Activated naive CD4-positive, alpha-beta T cell treated with anti-CD3 and anti-CD28 coated beads for 36 hours (primary cell): Measurements from ENCODE around the gene UBE2F. TPM values are rescaled to one million over a fixed set of nuclear protein-coding genes. Genes with fewer than 3 reads are reported as not detected.
A peak's percentile ranks its signal among the peaks of the same experiment; 100 is the strongest.

Source experiments
- CTCF ChIA-PET: fragments of 350-600 bp; sonication (Branson Sonifier 250); formaldehyde crosslinking; loops from one replicate; lab custom pipeline; 2021; ENCODE audit warnings: antibody characterized with exemption; lab: Charles Lee
- DNase-seq: peaks from one replicate; pipeline ENCODE4 v3.0.0-alpha.2; 2020
- H3K27ac Mint-ChIP-seq: one replicate; pipeline ENCODE4 v1.8.0; 2021; ENCODE audit warnings: mild to moderate bottlenecking, mixed read lengths
- H3K27me3 Mint-ChIP-seq: one replicate; pipeline ENCODE4 v1.8.0; 2021; ENCODE audit warnings: low read depth, mixed read lengths
- H3K36me3 Mint-ChIP-seq: one replicate; pipeline ENCODE4 v1.8.0; 2021; ENCODE audit warnings: low read depth, mixed read lengths
- H3K4me1 Mint-ChIP-seq: one replicate; pipeline ENCODE4 v1.8.0; 2021; ENCODE audit warnings: low read depth, mixed read lengths
- H3K4me3 Mint-ChIP-seq: one replicate; pipeline ENCODE4 v1.8.0; 2021; ENCODE audit warnings: mild to moderate bottlenecking, moderate library complexity, mixed read lengths
- H3K9me3 Mint-ChIP-seq: one replicate; pipeline ENCODE4 v1.8.0; 2021; ENCODE audit warnings: mixed read lengths
- intact Hi-C: fragments of 100-400 bp; cut with micrococcal nuclease; formaldehyde crosslinking; loops from one replicate; pipeline ENCODE4 v1.15.1; 2023
- total RNA-seq, 2 experiments: library from RNA; stranded (reverse); gene quantifications; one replicate each; pipeline ENCODE4 v1.2.3, GENCODE V29; 2021

Gene UBE2F
- total RNA-seq, 2 experiments from 2014 or later: 43.4 to 45.5 TPM

DNA sequence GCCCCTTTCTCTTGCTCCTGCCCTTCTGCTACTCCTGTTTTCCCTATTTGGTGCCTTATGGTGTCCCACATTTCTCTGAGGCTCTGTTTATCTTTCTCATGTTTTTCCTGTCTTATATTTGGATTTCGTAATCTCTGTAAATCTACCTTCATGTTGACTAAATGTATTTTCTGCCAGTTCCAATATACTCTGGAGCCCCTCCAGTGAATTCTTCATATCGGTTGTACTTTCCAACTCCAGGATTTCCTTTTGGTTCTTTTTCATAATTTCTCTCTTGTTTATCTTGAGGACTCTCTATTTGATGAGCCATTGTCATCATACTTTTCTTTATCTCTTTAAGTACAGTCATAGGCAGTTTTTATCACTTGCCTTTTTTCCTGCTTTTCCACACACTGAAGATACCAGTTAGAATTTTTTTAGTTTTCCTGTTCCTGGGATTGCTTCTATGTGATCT, 113.1 kb downstream of the UBE2F start:
- no peak for DNase-seq
- H3K4me3 Mint-ChIP-seq: no peak overlapping the region
- CTCF ChIA-PET: no interaction called here
- intact Hi-C loops: no loop called here
- H3K36me3 Mint-ChIP-seq: peaks cover 63% of the 10 kb centered on the region
- peaks cover 7% of the 10 kb centered on the region for H3K4me1 Mint-ChIP-seq
- no peaks in the 10 kb centered on the region for H3K27me3 Mint-ChIP-seq
- H3K9me3 Mint-ChIP-seq: no peaks in the 10 kb centered on the region
- no peak overlapping the region for H3K27ac Mint-ChIP-seq

DNA sequence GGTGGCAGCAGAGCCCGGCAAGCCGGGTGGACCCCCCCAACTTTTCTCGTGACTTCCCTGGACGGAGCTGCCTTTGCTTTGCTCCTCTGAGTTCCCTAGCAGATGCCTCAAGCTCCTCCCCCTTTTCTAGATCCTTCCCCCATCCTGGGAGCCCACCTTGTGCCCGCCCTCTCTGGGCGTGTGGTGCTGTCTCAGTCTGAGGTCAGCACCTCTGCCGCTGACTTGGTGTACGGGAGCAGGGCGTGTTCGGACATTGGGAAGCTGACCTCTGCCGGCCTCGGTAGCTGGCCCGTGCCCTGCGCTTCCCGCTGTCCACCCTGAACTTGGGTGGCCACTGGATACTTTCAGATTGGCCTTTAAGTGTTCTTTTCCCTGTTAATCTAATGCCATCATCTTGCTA, 113.7 kb downstream of the UBE2F start:
- CTCF ChIA-PET: no interaction called here
- H3K27ac Mint-ChIP-seq: no peak overlapping the region
- no peaks in the 10 kb centered on the region for H3K27me3 Mint-ChIP-seq
- no peak for DNase-seq
- H3K9me3 Mint-ChIP-seq: no peaks in the 10 kb centered on the region
- intact Hi-C loops: no loop called here
- peaks cover 63% of the 10 kb centered on the region for H3K36me3 Mint-ChIP-seq
- H3K4me3 Mint-ChIP-seq: no peak overlapping the region
- peaks cover 4% of the 10 kb centered on the region for H3K4me1 Mint-ChIP-seq

DNA sequence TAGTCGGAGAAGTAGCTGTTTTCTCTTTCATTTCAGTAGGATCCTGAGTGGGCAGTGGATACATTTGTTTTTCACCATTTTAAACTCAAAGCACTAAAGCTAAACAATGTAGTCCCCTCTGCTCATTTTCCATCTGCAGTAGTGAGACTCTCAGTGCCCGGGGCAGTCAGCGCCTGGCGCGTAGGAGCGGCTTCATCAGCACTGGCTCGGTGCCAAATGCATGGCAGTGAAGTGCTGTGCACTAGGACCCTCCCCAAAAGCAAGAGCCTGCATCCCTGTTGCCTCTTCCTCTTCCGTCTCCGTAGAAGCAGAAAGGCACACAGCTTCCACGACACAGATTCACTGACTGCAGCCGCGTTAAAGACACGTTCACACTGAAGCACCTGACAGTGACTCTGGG, 114.3 kb downstream of the UBE2F start:
- Mint-ChIP-seq H3K4me3 (no peak overlapping the region), H3K27ac (no peak overlapping the region), H3K4me1 (peaks cover 4% of the 10 kb centered on the region), H3K9me3 (no peaks in the 10 kb centered on the region), H3K27me3 (no peaks in the 10 kb centered on the region), H3K36me3 (peaks cover 63% of the 10 kb centered on the region)
- intact Hi-C loops: no loop called here
- DNase-seq: no peak
- CTCF ChIA-PET: interaction anchor here (0.6 kb wide), 1 partner anchor 500 kb away, joined by 3 read pairs; no protein-coding TSS in a partner anchor

DNA sequence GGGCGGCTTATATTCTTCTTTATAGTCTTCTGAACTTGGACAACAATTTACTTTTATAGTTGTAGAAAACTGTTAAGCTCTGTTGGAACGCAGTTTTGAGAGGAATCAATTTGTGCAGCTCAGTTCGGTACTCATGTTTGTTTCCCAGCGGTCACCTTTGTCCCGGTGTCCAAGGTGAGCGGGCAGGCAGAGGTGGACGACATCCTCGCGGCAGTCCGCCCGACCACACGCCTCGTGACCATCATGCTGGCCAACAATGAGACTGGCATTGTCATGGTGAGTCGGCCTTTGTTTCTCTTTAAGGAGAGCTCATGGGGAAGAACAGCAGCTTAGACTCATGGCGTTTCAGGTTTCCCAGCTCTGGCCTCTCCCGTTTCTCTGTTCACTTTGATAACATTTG, 114.7 kb downstream of the UBE2F start:
- H3K4me1 Mint-ChIP-seq: peaks cover 2% of the 10 kb centered on the region
- intact Hi-C loops: no loop called here
- H3K27me3 Mint-ChIP-seq: no peaks in the 10 kb centered on the region
- H3K36me3 Mint-ChIP-seq: peaks cover 62% of the 10 kb centered on the region
- CTCF ChIA-PET: interaction anchor here (0.6 kb wide), 1 partner anchor 500 kb away, joined by 3 read pairs; no protein-coding TSS in a partner anchor
- no peak overlapping the region for H3K27ac Mint-ChIP-seq
- peak; percentile 1 for DNase-seq
- H3K4me3 Mint-ChIP-seq: no peak overlapping the region
- H3K9me3 Mint-ChIP-seq: no peaks in the 10 kb centered on the region

DNA sequence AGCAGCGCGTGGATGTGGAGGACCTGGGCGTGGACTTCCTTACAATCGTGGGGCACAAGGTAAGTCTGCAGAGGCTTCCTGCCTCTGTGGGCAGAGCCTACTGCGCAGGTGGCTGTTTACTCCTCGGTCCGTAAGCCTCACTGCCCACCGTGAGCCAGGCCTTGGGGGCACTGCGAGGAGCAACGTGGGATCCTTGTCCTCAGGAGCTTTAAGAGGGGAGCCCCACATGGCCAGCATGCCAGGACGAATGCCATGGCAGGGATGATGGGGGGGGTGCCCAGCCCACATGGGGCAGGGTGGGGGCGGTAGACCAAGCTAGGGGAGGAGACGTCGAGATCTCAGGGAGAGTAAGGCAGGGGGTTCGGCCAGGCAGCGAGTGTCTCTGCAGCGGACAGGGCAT, 115.3 kb downstream of the UBE2F start:
- peaks cover 61% of the 10 kb centered on the region for H3K36me3 Mint-ChIP-seq
- CTCF ChIA-PET: no interaction called here
- no peak overlapping the region for H3K4me3 Mint-ChIP-seq
- intact Hi-C loops: no loop called here
- H3K27me3 Mint-ChIP-seq: no peaks in the 10 kb centered on the region
- no peaks in the 10 kb centered on the region for H3K9me3 Mint-ChIP-seq
- H3K27ac Mint-ChIP-seq: no peak overlapping the region
- H3K4me1 Mint-ChIP-seq: no peaks in the 10 kb centered on the region
- DNase-seq: no peak

DNA sequence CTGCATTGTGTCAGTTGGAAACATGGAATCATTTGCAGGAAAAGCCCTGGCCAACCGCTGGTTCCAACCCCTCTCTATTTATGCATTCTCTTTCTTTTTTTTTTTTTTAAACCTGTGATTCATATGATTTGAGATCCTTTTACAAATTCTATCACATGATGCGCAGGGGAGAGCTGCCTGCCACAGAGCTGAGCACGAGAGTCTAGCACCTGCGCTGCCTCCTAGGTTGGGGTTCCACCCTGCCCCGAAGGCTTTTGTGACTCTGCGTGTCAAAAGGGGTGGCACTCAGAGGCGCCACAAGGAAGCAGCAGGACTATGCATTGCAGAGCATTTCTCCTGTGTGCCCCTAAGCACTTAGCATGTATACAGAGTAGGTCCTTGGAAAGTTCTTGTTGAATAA, 116.0 kb downstream of the UBE2F start:
- Mint-ChIP-seq H3K36me3 (peaks cover 60% of the 10 kb centered on the region), H3K27me3 (no peaks in the 10 kb centered on the region), H3K27ac (no peak overlapping the region), H3K4me1 (no peaks in the 10 kb centered on the region), H3K9me3 (no peaks in the 10 kb centered on the region), H3K4me3 (no peak overlapping the region)
- intact Hi-C loops: no loop called here
- CTCF ChIA-PET: no interaction called here
- DNase-seq: peak; percentile 2

DNA sequence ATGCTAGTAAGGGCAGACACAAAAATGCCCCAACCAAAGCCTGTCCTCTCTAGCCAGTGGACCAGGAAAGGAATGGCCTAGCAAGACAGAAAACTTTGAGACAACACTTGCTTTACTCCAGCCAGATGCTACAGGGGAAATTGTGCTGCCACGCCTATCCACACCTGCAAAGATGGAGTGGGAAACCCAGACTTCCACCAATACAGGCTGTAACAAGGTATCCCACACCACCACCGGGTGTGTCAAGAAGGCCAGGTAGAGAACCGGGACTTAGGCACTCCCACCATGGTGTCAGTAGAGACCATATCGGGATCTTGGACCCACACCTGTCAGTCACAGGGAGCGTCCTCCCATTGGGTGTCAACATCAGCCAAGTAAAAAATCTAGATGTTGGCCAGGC, 117.1 kb downstream of the UBE2F start:
- no peaks in the 10 kb centered on the region for H3K4me1 Mint-ChIP-seq
- H3K27me3 Mint-ChIP-seq: no peaks in the 10 kb centered on the region
- peak; percentile 2 for DNase-seq
- H3K27ac Mint-ChIP-seq: no peak overlapping the region
- intact Hi-C loops: no loop called here
- peaks cover 54% of the 10 kb centered on the region for H3K36me3 Mint-ChIP-seq
- H3K4me3 Mint-ChIP-seq: no peak overlapping the region
- CTCF ChIA-PET: no interaction called here
- H3K9me3 Mint-ChIP-seq: no peaks in the 10 kb centered on the region

DNA sequence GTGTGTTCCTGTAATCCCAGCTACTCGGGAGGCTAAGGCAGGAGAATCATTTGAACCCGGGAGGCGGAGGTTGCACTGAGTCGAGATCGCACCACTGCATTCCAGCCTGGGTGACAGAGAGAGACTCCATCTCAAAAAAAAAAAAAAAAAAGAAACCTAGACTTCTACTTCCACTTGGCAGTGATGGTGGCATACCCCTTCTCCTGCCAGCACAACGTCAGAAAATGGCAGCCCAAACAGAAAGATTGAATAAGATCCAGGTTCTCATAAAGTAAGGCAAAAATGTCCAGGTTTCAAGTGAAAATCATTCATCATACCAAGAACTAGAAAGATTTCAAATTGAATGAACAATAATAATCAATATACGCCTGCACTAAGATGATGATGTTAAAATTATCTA, 117.9 kb downstream of the UBE2F start:
- Mint-ChIP-seq H3K9me3 (no peaks in the 10 kb centered on the region), H3K4me1 (no peaks in the 10 kb centered on the region), H3K27ac (peak overlapping the region; percentile 62), H3K4me3 (no peak overlapping the region), H3K36me3 (peaks cover 53% of the 10 kb centered on the region), H3K27me3 (no peaks in the 10 kb centered on the region)
- CTCF ChIA-PET: no interaction called here
- peak; percentile 1 for DNase-seq
- intact Hi-C loops: no loop called here

DNA sequence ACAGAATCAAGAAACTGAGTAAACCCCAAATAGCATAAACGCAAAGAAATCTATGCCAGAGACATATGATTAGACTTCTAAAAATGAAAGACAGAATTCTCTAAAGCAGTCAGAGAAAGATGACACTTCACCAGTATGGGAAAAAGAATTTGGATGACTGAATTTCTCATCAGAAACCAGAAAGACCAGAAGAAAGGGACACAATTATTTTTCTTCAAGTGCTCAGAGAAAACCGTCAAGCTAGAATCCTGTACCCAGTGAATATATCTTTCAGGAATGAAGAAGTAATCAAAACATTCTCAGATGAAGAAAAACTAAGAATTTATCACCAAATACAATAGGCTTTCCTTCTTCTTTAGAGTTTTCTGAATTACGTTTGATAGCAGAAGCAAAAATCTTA, 119.1 kb downstream of the UBE2F start:
- DNase-seq: no peak
- H3K4me3 Mint-ChIP-seq: no peak overlapping the region
- H3K27me3 Mint-ChIP-seq: no peaks in the 10 kb centered on the region
- CTCF ChIA-PET: no interaction called here
- intact Hi-C loops: no loop called here
- H3K4me1 Mint-ChIP-seq: no peaks in the 10 kb centered on the region
- no peak overlapping the region for H3K27ac Mint-ChIP-seq
- H3K36me3 Mint-ChIP-seq: peaks cover 45% of the 10 kb centered on the region
- no peaks in the 10 kb centered on the region for H3K9me3 Mint-ChIP-seq

DNA sequence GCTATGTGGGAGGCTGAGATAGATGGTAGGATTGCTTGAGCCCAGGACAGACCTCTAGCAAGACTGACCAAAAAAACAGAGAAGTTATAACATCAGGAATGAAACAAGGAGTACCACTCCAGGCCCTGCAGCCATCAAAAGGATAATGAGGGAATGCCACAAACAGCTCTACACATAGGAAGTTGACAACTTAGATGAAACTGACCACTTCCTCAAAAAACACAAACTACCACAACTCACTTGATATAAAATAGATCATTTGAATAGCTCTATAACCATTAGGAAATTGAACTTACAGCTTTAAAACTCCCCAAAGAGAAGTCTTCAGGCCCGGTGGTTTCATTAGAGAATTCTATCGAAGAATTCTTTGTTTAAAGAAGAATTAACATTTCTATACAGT, 120.4 kb downstream of the UBE2F start:
- CTCF ChIA-PET: interaction anchor here (0.6 kb wide), 2 partner anchors 35 to 176 kb away, joined by 3 read pairs; no protein-coding TSS in a partner anchor
- H3K27ac Mint-ChIP-seq: no peak overlapping the region
- H3K4me3 Mint-ChIP-seq: no peak overlapping the region
- H3K27me3 Mint-ChIP-seq: no peaks in the 10 kb centered on the region
- H3K4me1 Mint-ChIP-seq: no peaks in the 10 kb centered on the region
- intact Hi-C loops: no loop called here
- H3K36me3 Mint-ChIP-seq: peaks cover 40% of the 10 kb centered on the region
- no peak for DNase-seq
- no peaks in the 10 kb centered on the region for H3K9me3 Mint-ChIP-seq

DNA sequence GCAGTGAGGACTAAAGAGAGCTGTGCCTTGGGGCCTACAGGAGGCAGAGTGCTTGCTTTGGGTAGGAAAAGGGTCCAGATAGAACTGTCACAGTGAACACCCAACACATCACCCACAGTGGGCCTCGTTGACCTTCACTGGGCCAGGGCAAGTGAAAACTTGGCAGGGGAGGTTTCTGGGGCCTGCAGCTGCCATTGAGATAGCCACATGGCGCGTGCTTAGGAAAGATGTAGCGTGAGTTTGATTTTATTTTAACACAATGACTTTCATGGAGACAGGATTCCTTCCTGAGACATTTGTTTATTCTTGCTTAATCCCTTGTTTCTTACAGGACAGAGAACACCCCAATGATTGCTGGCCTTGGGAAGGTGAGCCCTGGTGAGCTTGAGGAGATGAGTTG, 124.1 kb downstream of the UBE2F start:
- Mint-ChIP-seq H3K4me1 (no peaks in the 10 kb centered on the region), H3K27ac (no peak overlapping the region), H3K4me3 (no peak overlapping the region), H3K27me3 (no peaks in the 10 kb centered on the region), H3K36me3 (peaks cover 21% of the 10 kb centered on the region), H3K9me3 (no peaks in the 10 kb centered on the region)
- intact Hi-C loops: no loop called here
- DNase-seq: no peak
- CTCF ChIA-PET: interaction anchor here (1.1 kb wide), 1 partner anchor 23 kb away, joined by 3 read pairs; no protein-coding TSS in a partner anchor

DNA sequence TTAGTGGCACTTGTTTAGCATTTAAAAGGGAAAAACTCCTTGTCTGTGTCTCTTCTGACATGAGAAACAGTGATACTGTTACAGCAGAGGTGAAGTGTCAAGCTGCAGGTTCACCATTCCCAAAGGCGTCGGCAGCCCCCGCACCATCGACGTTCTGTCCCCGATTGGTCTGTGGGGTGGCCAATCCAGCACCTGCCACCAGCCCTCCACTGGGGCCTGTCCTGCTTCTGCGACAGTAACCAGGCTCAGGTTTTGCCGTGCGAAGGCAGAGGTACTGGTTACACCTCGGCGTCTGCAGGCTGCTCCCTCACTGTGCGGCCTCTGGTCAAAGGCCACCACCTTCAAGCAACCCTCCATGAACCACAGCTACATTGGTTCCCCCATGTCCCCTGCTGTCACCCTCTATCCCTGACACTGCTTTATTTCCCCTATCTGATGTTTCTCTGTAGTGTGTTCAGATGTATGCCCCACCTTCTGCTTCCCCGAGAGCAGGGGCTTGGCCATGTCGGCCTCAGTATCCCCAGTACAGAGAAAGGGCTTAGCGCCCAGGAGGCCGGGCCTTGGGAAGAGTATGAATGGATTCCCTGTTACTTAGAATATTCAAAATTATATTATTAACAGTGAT, 124.7 kb downstream of the UBE2F start:
- CTCF ChIA-PET: interaction anchor here (1.1 kb wide), 1 partner anchor 24 kb away, joined by 3 read pairs; no protein-coding TSS in a partner anchor
- Mint-ChIP-seq H3K27ac (no peak overlapping the region), H3K4me1 (no peaks in the 10 kb centered on the region)

More for the DNA sequence above, 124.7 kb downstream of the UBE2F start:
- no peaks in the 10 kb centered on the region for H3K27me3 Mint-ChIP-seq
- no peak overlapping the region for H3K4me3 Mint-ChIP-seq
- no peaks in the 10 kb centered on the region for H3K9me3 Mint-ChIP-seq
- no peak for DNase-seq
- H3K36me3 Mint-ChIP-seq: peaks cover 20% of the 10 kb centered on the region
- intact Hi-C loops: no loop called here
